ENCODE data around the gene SPATA31C1. TPM values are rescaled to one million over a fixed set of nuclear protein-coding genes. Genes with fewer than 3 reads are reported as not detected.

SPATA31C1 gene
- total RNA-seq, 1 experiment from 2014 or later = not detected

- TF ChIP-seq YY1 (IDR thresholded peaks at IDR 0.05; ENCODE audit: extremely low read depth, insufficient replicate concordance, low read depth, low read length) (no peak), SP1 (IDR thresholded peaks at IDR 0.05; ENCODE audit: low read depth) (no peak), ZFX (IDR thresholded peaks at IDR 0.05) (no peak), POLR2AphosphoS5 (IDR thresholded peaks at IDR 0.05; ENCODE audit: low read depth, low read length) (no peak)
Measured at GRCh38 chr9:87886933-87887505, 30.7 kb upstream of the SPATA31C1 start (continued).

- intact Hi-C loops (cut with micrococcal nuclease) = no loop called here
- no peak overlapping the region for H3K9ac ChIP-seq (ENCODE audit: low read length)
- no peaks in the 10 kb centered on the region for H3K4me1 ChIP-seq (ENCODE audit: control insufficient read depth in 1 of 2, insufficient read depth in 2 of 2, low read length in 2 of 2)
- H4K20me1 ChIP-seq (ENCODE audit: insufficient read depth) = no peaks in the 10 kb centered on the region
- no peaks in the 10 kb centered on the region for H3K9me3 ChIP-seq (ENCODE audit: control insufficient read depth in 1 of 2, insufficient read depth in 1 of 2, low read depth in 1 of 2, low read length in 2 of 2)
- H3K4me3 ChIP-seq (replicated peaks in 1 of 2; ENCODE audit: low read depth in 1 of 2, low read length in 2 of 2) = no peak overlapping the region
- H3K27ac ChIP-seq (ENCODE audit: low read depth, low read length) = no peak overlapping the region
- no peaks in the 10 kb centered on the region for H3K36me3 ChIP-seq (ENCODE audit: control insufficient read depth in 1 of 2, insufficient read depth in 2 of 2, low read length in 2 of 2)
- no peaks in the 10 kb centered on the region for H3K9me2 ChIP-seq (ENCODE audit: insufficient read depth)
- ChIA-PET POLR2A (no interaction called here), CTCF (no interaction called here), RAD21 (ENCODE audit: low non-redundant PET in 1 of 2, low total read pairs in 2 of 2, uncharacterized antibody in 2 of 2, unreplicated experiment in 2 of 2) (no interaction called here)
- TF ChIP-seq TCF7L2 (IDR thresholded peaks at IDR 0.05; ENCODE audit: borderline replicate concordance, extremely low read depth, insufficient read depth, insufficient read length) (no peak), CBX3 (IDR thresholded peaks at IDR 0.05; ENCODE audit: low read depth) (no peak), SP1 (IDR thresholded peaks at IDR 0.05; ENCODE audit: low read depth) (no peak), ZFX (IDR thresholded peaks at IDR 0.05) (no peak), POLR2AphosphoS5 (IDR thresholded peaks at IDR 0.05; ENCODE audit: low read depth, low read length) (no peak), ATF3 (IDR thresholded peaks at IDR 0.05) (no peak), MAX (IDR thresholded peaks at IDR 0.05) (no peak), EZH2phosphoT487 (IDR thresholded peaks at IDR 0.05; ENCODE audit: borderline replicate concordance) (no peak), CEBPB (IDR thresholded peaks at IDR 0.05; ENCODE audit: low read depth) (no peak), JUND (IDR thresholded peaks at IDR 0.05) (no peak), ZNF274 (IDR thresholded peaks at IDR 0.05; ENCODE audit: low read depth, low read length) (no peak), RAD21 (IDR thresholded peaks at IDR 0.05; ENCODE audit: low read depth) (no peak), SIN3A (IDR thresholded peaks at IDR 0.05; ENCODE audit: low read depth) (no peak), POLR2A (IDR thresholded peaks at IDR 0.05; ENCODE audit: borderline replicate concordance, extremely low read depth, insufficient read depth, insufficient read length) (no peak), YY1 (IDR thresholded peaks at IDR 0.05; ENCODE audit: extremely low read depth, insufficient replicate concordance, low read depth, low read length) (no peak), FOSL1 (IDR thresholded peaks at IDR 0.05; ENCODE audit: low read depth) (no peak), ZBTB33 (IDR thresholded peaks at IDR 0.05; ENCODE audit: extremely low read depth, insufficient replicate concordance, low read length) (no peak), CTCF (IDR thresholded peaks at IDR 0.05 in 2 of 3, conservative IDR thresholded peaks at IDR 0.05 in 1 of 3; ENCODE audit: borderline replicate concordance in 1 of 3, insufficient read depth in 1 of 3, low read depth in 2 of 3, low read length in 2 of 3) (no peak)
- no peak overlapping the region for H3K4me2 ChIP-seq (ENCODE audit: low read length)
- no peak overlapping the region for H2AFZ ChIP-seq (ENCODE audit: low read depth, low read length, poor library complexity, severe bottlenecking)
- no peak for ATAC-seq
- no TSS peak for BruUV-seq (replicated peaks)
- H3K27me3 ChIP-seq (ENCODE audit: insufficient read depth, low read length) = no peaks in the 10 kb centered on the region
- no peaks in the 10 kb centered on the region for H3K79me2 ChIP-seq (ENCODE audit: insufficient read depth, low read length)
- DNase-seq (ENCODE audit: low read depth, low spot score) = no peak
Measured at GRCh38 chr9:87887661-87888480, 29.9 kb upstream of the SPATA31C1 start.

All from HCT116 (cell line).